HepG2 (cell line): ENCODE data around the gene MEIS1. TPM values are rescaled to one million over a fixed set of nuclear protein-coding genes. Genes with fewer than 3 reads are reported as not detected.

ENCODE experiments used
- ATAC-seq: fragments of 200-7000 bp; cut with Tn5 transposase; 3 replicates; pipeline ENCODE4 v1.9.1; 2020; ENCODE audit warnings: mild to moderate bottlenecking, moderate library complexity
- BruUV-seq: library from RNA; stranded (reverse); fragments of 400-500 nt; replicated peaks from 2 replicates; lab custom pipeline; 2021; lab: Mats Ljungman, UMichigan
- CTCF ChIA-PET: fragments of 300-600 bp; formaldehyde crosslinking; extraction: SDS; loops from one replicate; lab custom pipeline; 2021; ENCODE audit warnings: low total read pairs, inconsistent platforms, low intra/inter-chr PET ratio; lab: Yijun Ruan, JAX
- POLR2A ChIA-PET: fragments of 350-600 bp; sonication (Branson Sonifier 250); formaldehyde crosslinking; loops from one replicate; lab custom pipeline; 2020; ENCODE audit warnings: antibody characterized with exemption, inconsistent platforms; lab: Yijun Ruan, JAX
- DNase-seq: peaks from one replicate; pipeline ENCODE4 v3.0.0-alpha.2; 2015; ENCODE audit warnings: low spot score
- FAIRE-seq: peaks from 3 replicates; lab custom pipeline; 2011; peaks lifted over from hg19 to GRCh38; lab: Jason Lieb, UNC
- H2AFZ ChIP-seq: one replicate; pipeline ENCODE4 v1.6.1; 2011; ENCODE audit warnings: low read length, inconsistent platforms
- H3K27ac ChIP-seq: fragments of 300-600 bp; 3 replicates; pipeline ENCODE4 v1.8.0; 2011; ENCODE audit warnings: mixed run types, mild to moderate bottlenecking, mixed read lengths, low read length, inconsistent platforms; ENCODE audit not compliant: insufficient read depth; ENCODE audit errors: extremely low read length
- H3K27me3 ChIP-seq, 2 experiments: fragments of 200-600 bp in 1 of 2; 2 replicates in 1 of 2; 3 replicates in 1 of 2; pipeline versions ENCODE4 v1.6.0 to v1.8.0; 2011; ENCODE audit warnings: low read length in 2 of 2, mild to moderate bottlenecking in 2 of 2, moderate library complexity in 2 of 2, inconsistent platforms in 1 of 2; ENCODE audit not compliant: insufficient read depth in 2 of 2, control insufficient read depth in 1 of 2
- H3K36me3 ChIP-seq, 2 experiments: fragments of 200-600 bp in 1 of 2; replicated peaks in 1 of 2; 2 replicates in 1 of 2; 3 replicates in 1 of 2; pipeline versions ENCODE4 v1.5.1 to v1.8.0; 2011; ENCODE audit warnings: low read length in 2 of 2, inconsistent platforms in 1 of 2; ENCODE audit not compliant: insufficient read depth in 2 of 2, control insufficient read depth in 1 of 2
- H3K4me1 ChIP-seq: 2 replicates; pipeline ENCODE4 v1.5.1; 2012; ENCODE audit warnings: low read length, inconsistent platforms; ENCODE audit not compliant: insufficient read depth
- H3K4me2 ChIP-seq: 2 replicates; pipeline ENCODE4 v1.6.0; 2011; ENCODE audit warnings: low read depth, low read length, inconsistent platforms
- H3K4me3 ChIP-seq, 3 experiments: fragments of 200-600 bp in 1 of 3; sonication (generic), shearing (Covaris generic) in 1 of 3; replicated peaks in 1 of 3; 2 replicates each; pipeline ENCODE4 v1.5.1; 2011 to 2016; ENCODE audit warnings: low read length in 3 of 3, inconsistent platforms in 2 of 3, low read depth in 2 of 3, mild to moderate bottlenecking in 2 of 3, control low read depth in 1 of 3, mixed read lengths in 1 of 3; ENCODE audit not compliant: insufficient read depth in 1 of 3
- H3K79me2 ChIP-seq: one replicate; pipeline ENCODE4 v1.6.1; 2011; ENCODE audit warnings: low read length, inconsistent platforms; ENCODE audit not compliant: insufficient read depth
- H3K9ac ChIP-seq: 2 replicates; pipeline ENCODE4 v1.6.0; 2011; ENCODE audit warnings: mild to moderate bottlenecking, low read depth, low read length, inconsistent platforms; ENCODE audit not compliant: insufficient read depth
- H3K9me3 ChIP-seq: 2 replicates; pipeline ENCODE4 v1.5.1; 2012; ENCODE audit warnings: mild to moderate bottlenecking, low read length
- H4K20me1 ChIP-seq: 2 replicates; pipeline ENCODE4 v1.6.0; 2011; ENCODE audit warnings: inconsistent platforms, mild to moderate bottlenecking, low read length, moderate library complexity; ENCODE audit not compliant: insufficient read depth
- HNRNPL ChIP-seq: fragments of 200-400 bp; formaldehyde crosslinking; IDR thresholded peaks from 2 replicates; pipeline ENCODE4 v1.6.1; 2017; ENCODE audit warnings: mild to moderate bottlenecking, low read depth, low read length
- MIXL1 ChIP-seq: IDR thresholded peaks from 2 replicates; pipeline ENCODE4 v1.6.1; 2016
- NFYB ChIP-seq: sonication (generic); formaldehyde crosslinking; IDR thresholded peaks from 2 replicates; pipeline ENCODE4 v1.4.0; 2020; ENCODE audit warnings: missing genetic modification reagents
- SSRP1 ChIP-seq: IDR thresholded peaks from 2 replicates; pipeline ENCODE4 v1.6.1; 2016; ENCODE audit warnings: control low read depth
- ZNF562 ChIP-seq: sonication (generic); formaldehyde crosslinking; IDR thresholded peaks from 2 replicates; pipeline ENCODE4 v1.8.0; 2022; ENCODE audit warnings: missing genetic modification reagents, borderline replicate concordance
- ZNF883 ChIP-seq: sonication (generic); formaldehyde crosslinking; IDR thresholded peaks from 2 replicates; pipeline ENCODE4 v1.5.1; 2020; ENCODE audit warnings: mild to moderate bottlenecking, missing genetic modification reagents; ENCODE audit errors: not compliant biosample characterization
- WGBS: methylation state at CpG from one replicate; pipeline ENCODE4 v1.1.6; 2017; ENCODE audit warnings: low lambda C conversion rate; 5-methylcytosine and 5-hydroxymethylcytosine counted together
- in situ Hi-C: cut with HindIII; loops from 2 replicates; pipeline ENCODE4 v1.10.0; 2017; ENCODE audit warnings: low pct_unique_long_range_greater_than_20kb; ENCODE audit not compliant: extremely low pct_ligation_motif_present
- intact Hi-C: fragments of 100-400 bp; cut with micrococcal nuclease; formaldehyde crosslinking; loops from one replicate; pipeline ENCODE4 v1.10.0; 2022; ENCODE audit not compliant: unreplicated experiment
- polyA plus RNA-seq, 8 experiments: library from polyadenylated mRNA; depleted of rRNA in 3 of 8; stranded (reverse) in 7 of 8; unstranded in 1 of 8; fragments of >200 nt; fragmentation: Illumina TruSeq in 4 of 8; extraction: Trizol in 4 of 8; gene quantifications; 2 replicates each; pipeline versions ENCODE4 v1.2.1 to v1.2.3, GENCODE V29; 2011 to 2016; ENCODE audit warnings: low read depth in 4 of 8, missing spikeins in 1 of 8, mixed read lengths in 1 of 8; ENCODE audit not compliant: insufficient read depth in 1 of 8
- total RNA-seq, 5 experiments: library from RNA; depleted of rRNA; stranded (reverse); fragments of >200 nt; fragmentation: Illumina TruSeq; extraction: Trizol; gene quantifications; 2 replicates each; pipeline ENCODE4 v1.2.3, GENCODE V29; 2016; ENCODE audit warnings: low read depth in 1 of 5
- TF ChIP-seq, protein P1 (sequence below): sonication (generic); formaldehyde crosslinking; IDR thresholded peaks from 2 replicates; pipeline ENCODE4 v1.5.0; 2020; ENCODE audit warnings: missing genetic modification reagents, mild to moderate bottlenecking, borderline replicate concordance
- TF ChIP-seq, protein P2 (sequence below): fragments of 450-650 bp; IDR thresholded peaks from 2 replicates; pipeline ENCODE4 v1.6.1; 2017; ENCODE audit warnings: mild to moderate bottlenecking
- TF ChIP-seq, protein P3 (sequence below): sonication (generic); formaldehyde crosslinking; conservative IDR thresholded peaks from 2 replicates; pipeline ENCODE4 v1.4.0; 2020; ENCODE audit warnings: mild to moderate bottlenecking, missing genetic modification reagents, moderate library complexity
- TF ChIP-seq, protein P4 (sequence below): sonication (generic); formaldehyde crosslinking; IDR thresholded peaks from 2 replicates; pipeline ENCODE4 v1.4.0; 2020; ENCODE audit warnings: missing genetic modification reagents, mild to moderate bottlenecking, borderline replicate concordance
- TF ChIP-seq, protein P5 (sequence below): sonication (generic); formaldehyde crosslinking; IDR thresholded peaks from 2 replicates; pipeline ENCODE4 v1.4.0; 2020; ENCODE audit warnings: missing genetic modification reagents, borderline replicate concordance

The MEIS1 gene
- total and polyA plus RNA-seq, 2 of the 13 experiments (the other 11 are each of a cell fraction or from before 2014, with no cell fraction given), result 3.8 to 6.0 TPM

DNA sequence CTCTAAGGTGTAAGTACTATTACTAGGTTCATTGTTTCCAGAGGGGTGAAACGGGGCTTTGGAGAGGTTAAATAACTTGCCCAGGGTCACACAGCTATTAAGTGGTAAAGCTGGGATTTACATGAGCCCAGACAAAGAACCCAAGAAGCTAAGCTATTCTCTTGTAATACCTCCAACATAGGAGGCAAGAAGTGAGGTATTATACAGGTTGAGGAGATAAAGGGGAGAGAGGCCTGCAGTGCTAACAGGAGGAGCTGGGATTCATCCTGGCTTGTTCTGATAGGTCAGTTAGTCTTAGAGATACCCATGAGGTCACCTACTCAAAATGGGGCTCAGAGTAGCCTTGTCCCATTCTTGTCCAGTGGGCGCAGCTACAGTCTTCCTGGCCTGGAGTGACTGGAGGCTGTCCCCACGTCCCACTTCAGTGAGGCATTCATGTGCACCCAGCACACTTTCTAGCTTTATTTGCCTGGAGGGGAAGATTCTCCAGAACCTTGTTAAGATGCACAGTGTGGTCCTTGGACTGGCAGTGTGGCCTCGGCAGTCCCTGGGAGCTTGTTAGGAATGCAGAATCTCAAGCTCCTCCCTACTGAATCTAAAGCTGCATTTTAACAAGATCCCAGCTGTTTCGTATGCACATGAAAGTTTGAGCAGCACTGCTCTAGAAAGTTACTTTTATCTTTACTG is 63.5 kb downstream of the MEIS1 start:
- no peaks in the 10 kb centered on the region for H4K20me1 ChIP-seq
- H3K4me3 ChIP-seq, result no peak overlapping the region
- no peaks in the 10 kb centered on the region for H3K9me3 ChIP-seq
- intact Hi-C loops (no loop called here), in situ Hi-C loops (no loop called here)
- H3K4me1 ChIP-seq, result peaks cover 23% of the 10 kb centered on the region
- DNase-seq (no peak), FAIRE-seq (no peak), ATAC-seq (no peak)
- BruUV-seq, result no TSS peak
- H3K4me2 ChIP-seq, result no peak overlapping the region
- no peaks in the 10 kb centered on the region for H3K79me2 ChIP-seq
- H2AFZ ChIP-seq, result no peak overlapping the region
- no peak overlapping the region for H3K27ac ChIP-seq
- WGBS, result 76% methylated on average over 4 of the region's 5 CpGs
- H3K36me3 ChIP-seq, result no peaks in the 10 kb centered on the region
- H3K27me3 ChIP-seq, result no peaks in the 10 kb centered on the region
- POLR2A ChIA-PET, result no interaction called here
- no peak overlapping the region for H3K9ac ChIP-seq
- CTCF ChIA-PET, result no interaction called here
- TF ChIP-seq MIXL1, result no peak
- TF ChIP-seq, protein P1, sequence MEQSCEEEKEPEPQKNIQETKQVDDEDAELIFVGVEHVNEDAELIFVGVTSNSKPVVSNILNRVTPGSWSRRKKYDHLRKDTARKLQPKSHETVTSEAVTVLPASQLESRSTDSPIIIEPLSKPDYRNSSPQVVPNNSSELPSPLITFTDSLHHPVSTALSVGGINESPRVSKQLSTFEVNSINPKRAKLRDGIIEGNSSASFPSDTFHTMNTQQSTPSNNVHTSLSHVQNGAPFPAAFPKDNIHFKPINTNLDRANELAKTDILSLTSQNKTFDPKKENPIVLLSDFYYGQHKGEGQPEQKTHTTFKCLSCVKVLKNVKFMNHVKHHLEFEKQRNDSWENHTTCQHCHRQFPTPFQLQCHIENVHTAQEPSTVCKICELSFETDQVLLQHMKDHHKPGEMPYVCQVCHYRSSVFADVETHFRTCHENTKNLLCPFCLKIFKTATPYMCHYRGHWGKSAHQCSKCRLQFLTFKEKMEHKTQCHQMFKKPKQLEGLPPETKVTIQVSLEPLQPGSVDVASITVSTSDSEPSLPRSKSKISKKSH, result no peak
- TF ChIP-seq, protein P2, sequence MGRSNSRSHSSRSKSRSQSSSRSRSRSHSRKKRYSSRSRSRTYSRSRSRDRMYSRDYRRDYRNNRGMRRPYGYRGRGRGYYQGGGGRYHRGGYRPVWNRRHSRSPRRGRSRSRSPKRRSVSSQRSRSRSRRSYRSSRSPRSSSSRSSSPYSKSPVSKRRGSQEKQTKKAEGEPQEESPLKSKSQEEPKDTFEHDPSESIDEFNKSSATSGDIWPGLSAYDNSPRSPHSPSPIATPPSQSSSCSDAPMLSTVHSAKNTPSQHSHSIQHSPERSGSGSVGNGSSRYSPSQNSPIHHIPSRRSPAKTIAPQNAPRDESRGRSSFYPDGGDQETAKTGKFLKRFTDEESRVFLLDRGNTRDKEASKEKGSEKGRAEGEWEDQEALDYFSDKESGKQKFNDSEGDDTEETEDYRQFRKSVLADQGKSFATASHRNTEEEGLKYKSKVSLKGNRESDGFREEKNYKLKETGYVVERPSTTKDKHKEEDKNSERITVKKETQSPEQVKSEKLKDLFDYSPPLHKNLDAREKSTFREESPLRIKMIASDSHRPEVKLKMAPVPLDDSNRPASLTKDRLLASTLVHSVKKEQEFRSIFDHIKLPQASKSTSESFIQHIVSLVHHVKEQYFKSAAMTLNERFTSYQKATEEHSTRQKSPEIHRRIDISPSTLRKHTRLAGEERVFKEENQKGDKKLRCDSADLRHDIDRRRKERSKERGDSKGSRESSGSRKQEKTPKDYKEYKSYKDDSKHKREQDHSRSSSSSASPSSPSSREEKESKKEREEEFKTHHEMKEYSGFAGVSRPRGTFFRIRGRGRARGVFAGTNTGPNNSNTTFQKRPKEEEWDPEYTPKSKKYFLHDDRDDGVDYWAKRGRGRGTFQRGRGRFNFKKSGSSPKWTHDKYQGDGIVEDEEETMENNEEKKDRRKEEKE, result no peak
- TF ChIP-seq, protein P3, sequence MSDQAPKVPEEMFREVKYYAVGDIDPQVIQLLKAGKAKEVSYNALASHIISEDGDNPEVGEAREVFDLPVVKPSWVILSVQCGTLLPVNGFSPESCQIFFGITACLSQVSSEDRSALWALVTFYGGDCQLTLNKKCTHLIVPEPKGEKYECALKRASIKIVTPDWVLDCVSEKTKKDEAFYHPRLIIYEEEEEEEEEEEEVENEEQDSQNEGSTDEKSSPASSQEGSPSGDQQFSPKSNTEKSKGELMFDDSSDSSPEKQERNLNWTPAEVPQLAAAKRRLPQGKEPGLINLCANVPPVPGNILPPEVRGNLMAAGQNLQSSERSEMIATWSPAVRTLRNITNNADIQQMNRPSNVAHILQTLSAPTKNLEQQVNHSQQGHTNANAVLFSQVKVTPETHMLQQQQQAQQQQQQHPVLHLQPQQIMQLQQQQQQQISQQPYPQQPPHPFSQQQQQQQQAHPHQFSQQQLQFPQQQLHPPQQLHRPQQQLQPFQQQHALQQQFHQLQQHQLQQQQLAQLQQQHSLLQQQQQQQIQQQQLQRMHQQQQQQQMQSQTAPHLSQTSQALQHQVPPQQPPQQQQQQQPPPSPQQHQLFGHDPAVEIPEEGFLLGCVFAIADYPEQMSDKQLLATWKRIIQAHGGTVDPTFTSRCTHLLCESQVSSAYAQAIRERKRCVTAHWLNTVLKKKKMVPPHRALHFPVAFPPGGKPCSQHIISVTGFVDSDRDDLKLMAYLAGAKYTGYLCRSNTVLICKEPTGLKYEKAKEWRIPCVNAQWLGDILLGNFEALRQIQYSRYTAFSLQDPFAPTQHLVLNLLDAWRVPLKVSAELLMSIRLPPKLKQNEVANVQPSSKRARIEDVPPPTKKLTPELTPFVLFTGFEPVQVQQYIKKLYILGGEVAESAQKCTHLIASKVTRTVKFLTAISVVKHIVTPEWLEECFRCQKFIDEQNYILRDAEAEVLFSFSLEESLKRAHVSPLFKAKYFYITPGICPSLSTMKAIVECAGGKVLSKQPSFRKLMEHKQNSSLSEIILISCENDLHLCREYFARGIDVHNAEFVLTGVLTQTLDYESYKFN (CRISPR knock-in tag), result no peak
- TF ChIP-seq ZNF883 (CRISPR knock-in tag), result no peak
- no peak for TF ChIP-seq SSRP1 (CRISPR knock-in tag)
- TF ChIP-seq HNRNPL, result no peak
- TF ChIP-seq, protein P4, sequence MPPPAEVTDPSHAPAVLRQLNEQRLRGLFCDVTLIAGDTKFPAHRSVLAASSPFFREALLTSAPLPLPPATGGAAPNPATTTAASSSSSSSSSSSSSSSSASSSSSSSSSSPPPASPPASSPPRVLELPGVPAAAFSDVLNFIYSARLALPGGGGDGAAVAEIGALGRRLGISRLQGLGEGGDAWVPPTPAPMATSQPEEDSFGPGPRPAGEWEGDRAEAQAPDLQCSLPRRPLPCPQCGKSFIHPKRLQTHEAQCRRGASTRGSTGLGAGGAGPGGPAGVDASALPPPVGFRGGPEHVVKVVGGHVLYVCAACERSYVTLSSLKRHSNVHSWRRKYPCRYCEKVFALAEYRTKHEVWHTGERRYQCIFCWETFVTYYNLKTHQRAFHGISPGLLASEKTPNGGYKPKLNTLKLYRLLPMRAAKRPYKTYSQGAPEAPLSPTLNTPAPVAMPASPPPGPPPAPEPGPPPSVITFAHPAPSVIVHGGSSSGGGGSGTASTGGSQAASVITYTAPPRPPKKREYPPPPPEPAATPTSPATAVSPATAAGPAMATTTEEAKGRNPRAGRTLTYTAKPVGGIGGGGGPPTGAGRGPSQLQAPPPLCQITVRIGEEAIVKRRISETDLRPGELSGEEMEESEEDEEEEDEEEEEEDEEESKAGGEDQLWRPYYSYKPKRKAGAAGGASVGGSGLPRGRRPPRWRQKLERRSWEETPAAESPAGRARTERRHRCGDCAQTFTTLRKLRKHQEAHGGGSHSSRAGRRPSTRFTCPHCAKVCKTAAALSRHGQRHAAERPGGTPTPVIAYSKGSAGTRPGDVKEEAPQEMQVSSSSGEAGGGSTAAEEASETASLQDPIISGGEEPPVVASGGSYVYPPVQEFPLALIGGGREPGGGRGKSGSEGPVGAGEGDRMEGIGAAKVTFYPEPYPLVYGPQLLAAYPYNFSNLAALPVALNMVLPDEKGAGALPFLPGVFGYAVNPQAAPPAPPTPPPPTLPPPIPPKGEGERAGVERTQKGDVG (CRISPR knock-in tag), result no peak
- TF ChIP-seq NFYB, result no peak
- TF ChIP-seq, protein P5, sequence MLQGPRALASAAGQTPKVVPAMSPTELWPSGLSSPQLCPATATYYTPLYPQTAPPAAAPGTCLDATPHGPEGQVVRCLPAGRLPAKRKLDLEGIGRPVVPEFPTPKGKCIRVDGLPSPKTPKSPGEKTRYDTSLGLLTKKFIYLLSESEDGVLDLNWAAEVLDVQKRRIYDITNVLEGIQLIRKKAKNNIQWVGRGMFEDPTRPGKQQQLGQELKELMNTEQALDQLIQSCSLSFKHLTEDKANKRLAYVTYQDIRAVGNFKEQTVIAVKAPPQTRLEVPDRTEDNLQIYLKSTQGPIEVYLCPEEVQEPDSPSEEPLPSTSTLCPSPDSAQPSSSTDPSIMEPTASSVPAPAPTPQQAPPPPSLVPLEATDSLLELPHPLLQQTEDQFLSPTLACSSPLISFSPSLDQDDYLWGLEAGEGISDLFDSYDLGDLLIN (CRISPR knock-in tag), result no peak
- no peak for TF ChIP-seq ZNF562 (CRISPR knock-in tag)
